Skeletal muscle tissue (tissue), 4 donors: ENCODE results near the gene DOK6. TPM values are rescaled to one million over a fixed set of nuclear protein-coding genes. Genes with fewer than 3 reads are reported as not detected.

ENCODE experiments used
- H3K27ac ChIP-seq: one replicate; pipeline ENCODE4 v1.7.0; 2013; ENCODE audit warnings: mild to moderate bottlenecking, low read depth, low read length, inconsistent platforms
- H3K27me3 ChIP-seq, 3 donors: one replicate each; pipeline ENCODE4 v1.7.0; 2013; ENCODE audit warnings: low read length in 3 of 3; ENCODE audit not compliant: control insufficient read depth in 3 of 3, insufficient read depth in 3 of 3
- H3K36me3 ChIP-seq, 3 donors: one replicate each; pipeline ENCODE4 v1.7.0; 2013; ENCODE audit warnings: low read length in 3 of 3; ENCODE audit not compliant: control insufficient read depth in 3 of 3, insufficient read depth in 3 of 3
- H3K4me1 ChIP-seq, 3 donors: one replicate each; pipeline ENCODE4 v1.7.0; 2013; ENCODE audit warnings: low read length in 3 of 3, mild to moderate bottlenecking in 3 of 3; ENCODE audit not compliant: control insufficient read depth in 3 of 3, insufficient read depth in 3 of 3
- H3K4me3 ChIP-seq, 3 donors: one replicate each; pipeline ENCODE4 v1.7.0; 2013; ENCODE audit warnings: low read length in 3 of 3
- H3K9ac ChIP-seq, 3 donors: one replicate each; pipeline ENCODE4 v1.7.0; 2013; ENCODE audit warnings: low read length in 3 of 3, mild to moderate bottlenecking in 3 of 3, moderate library complexity in 2 of 3, low read depth in 1 of 3
- H3K9me3 ChIP-seq, 3 donors: one replicate each; pipeline ENCODE4 v1.7.0; 2013; ENCODE audit warnings: low read length in 3 of 3; ENCODE audit not compliant: control insufficient read depth in 3 of 3
- total RNA-seq: library from RNA; depleted of rRNA; stranded (reverse); fragments of >200 nt; gene quantifications from one replicate; pipeline ENCODE4 v1.2.3, GENCODE V29; 2014
- donor health status: Osteomylitis.

The DOK6 gene
- total RNA-seq, 1 donor from 2014 or later, result 3.1 TPM

GRCh38 chr18:69887256-69887655, 486.6 kb downstream of the DOK6 start:
- no peak overlapping the region for H3K4me3 ChIP-seq
- no peaks in the 10 kb centered on the region for H3K4me1 ChIP-seq
- no peak overlapping the region for H3K27ac ChIP-seq
- H3K9ac ChIP-seq, result no peak overlapping the region
- H3K36me3 ChIP-seq, result no peaks in the 10 kb centered on the region
- no peaks in the 10 kb centered on the region for H3K27me3 ChIP-seq
- H3K9me3 ChIP-seq, result no peaks in the 10 kb centered on the region

DNA sequence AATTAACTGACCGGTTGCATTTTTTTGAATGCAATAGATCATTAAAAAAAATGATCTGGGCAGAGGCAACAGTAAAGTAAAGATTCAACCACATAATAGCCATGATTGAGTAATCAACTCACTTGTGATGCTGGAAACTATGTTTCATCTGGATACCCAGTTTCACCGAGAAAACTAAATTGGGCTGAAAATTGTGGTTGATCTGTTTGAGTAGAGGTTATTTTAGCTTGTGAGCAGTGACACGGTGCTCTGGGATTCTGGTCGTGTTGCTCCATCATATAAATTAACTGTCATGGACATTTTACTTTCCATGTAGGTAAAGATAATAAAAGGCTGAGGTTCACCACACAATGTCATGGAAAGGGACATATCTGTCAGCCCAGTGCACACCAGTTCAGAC, 488.3 kb downstream of the DOK6 start:
- Histone ChIP-seq H3K9me3 (no peaks in the 10 kb centered on the region), H3K9ac (no peak overlapping the region), H3K27me3 (no peaks in the 10 kb centered on the region), H3K36me3 (no peaks in the 10 kb centered on the region), H3K4me3 (no peak overlapping the region), H3K4me1 (no peaks in the 10 kb centered on the region), H3K27ac (no peak overlapping the region)

- H3K4me1 ChIP-seq, result no peaks in the 10 kb centered on the region
- H3K27ac ChIP-seq, result no peak overlapping the region
- H3K4me3 ChIP-seq, result no peak overlapping the region
- H3K36me3 ChIP-seq, result peaks cover 0 to 2% (median 0%) of the 10 kb centered on the region in 3 donors
- no peak overlapping the region for H3K9ac ChIP-seq
- H3K27me3 ChIP-seq, result no peaks in the 10 kb centered on the region
- no peaks in the 10 kb centered on the region for H3K9me3 ChIP-seq
Observed at GRCh38 chr18:69890558-69890957, 489.9 kb downstream of the DOK6 start.

GRCh38 chr18:69894467-69894866, 493.8 kb downstream of the DOK6 start:
- no peaks in the 10 kb centered on the region for H3K9me3 ChIP-seq
- peaks cover 0 to 3% (median 0%) of the 10 kb centered on the region in 3 donors for H3K36me3 ChIP-seq
- H3K4me1 ChIP-seq, result no peaks in the 10 kb centered on the region

GRCh38 chr18:69895066-69896047, 494.7 kb downstream of the DOK6 start:
- H3K4me1 ChIP-seq, result no peaks in the 10 kb centered on the region
- no peak overlapping the region for H3K9ac ChIP-seq
- no peak overlapping the region for H3K4me3 ChIP-seq

More at GRCh38 chr18:69894467-69894866, 493.8 kb downstream of the DOK6 start:
- Histone ChIP-seq H3K27me3 (no peaks in the 10 kb centered on the region), H3K9ac (no peak overlapping the region), H3K27ac (no peak overlapping the region), H3K4me3 (no peak overlapping the region)

GRCh38 chr18:69897397-69898108, 496.9 kb downstream of the DOK6 start:
- no peak overlapping the region for H3K9ac ChIP-seq
- no peaks in the 10 kb centered on the region for H3K9me3 ChIP-seq
- H3K4me1 ChIP-seq, result no peaks in the 10 kb centered on the region
- H3K4me3 ChIP-seq, result no peak overlapping the region
- H3K27me3 ChIP-seq, result no peaks in the 10 kb centered on the region
- no peak overlapping the region for H3K27ac ChIP-seq
- H3K36me3 ChIP-seq, result peaks cover 0 to 3% (median 0%) of the 10 kb centered on the region in 3 donors

More at GRCh38 chr18:69895066-69896047, 494.7 kb downstream of the DOK6 start:
- Histone ChIP-seq H3K27ac (no peak overlapping the region), H3K36me3 (peaks cover 0 to 3% (median 0%) of the 10 kb centered on the region in 3 donors), H3K9me3 (no peaks in the 10 kb centered on the region), H3K27me3 (no peaks in the 10 kb centered on the region)

GRCh38 chr18:69898241-69898861, 497.7 kb downstream of the DOK6 start:
- Histone ChIP-seq H3K27ac (no peak overlapping the region), H3K9ac (no peak overlapping the region), H3K9me3 (no peaks in the 10 kb centered on the region), H3K4me3 (no peak overlapping the region), H3K4me1 (no peaks in the 10 kb centered on the region), H3K27me3 (no peaks in the 10 kb centered on the region), H3K36me3 (peaks cover 0 to 3% (median 0%) of the 10 kb centered on the region in 3 donors)
